K562 (cell line): ENCODE results near the gene SYT15. TPM values are rescaled to one million over a fixed set of nuclear protein-coding genes. Genes with fewer than 3 reads are reported as not detected.

ENCODE experiments used
- BRCA1 ChIP-seq, 2 experiments: fragments of 450-650 bp in 1 of 2; sonication (generic) in 1 of 2; formaldehyde crosslinking in 1 of 2; IDR thresholded peaks; 2 replicates each; pipeline versions ENCODE4 v1.5.0 to v1.6.1; 2017 to 2020; ENCODE audit warnings: mild to moderate bottlenecking in 1 of 2, missing genetic modification reagents in 1 of 2
- EGR1 ChIP-seq: fragments of 450-650 bp; conservative IDR thresholded peaks from 2 replicates; pipeline ENCODE4 v1.6.1; 2017; ENCODE audit warnings: mild to moderate bottlenecking
- ELF4 ChIP-seq: fragments of 450-650 bp; formaldehyde crosslinking; IDR thresholded peaks from 2 replicates; pipeline ENCODE4 v1.4.0; 2022; ENCODE audit warnings: missing genetic modification characterization
- ETV1 ChIP-seq: fragments of 450-650 bp; conservative IDR thresholded peaks from 2 replicates; pipeline ENCODE4 v1.6.1; 2016; ENCODE audit warnings: missing genetic modification characterization, control low read depth, low read depth, missing compliant biosample characterization
- MAFK ChIP-seq: IDR thresholded peaks from 2 replicates; pipeline ENCODE4 v1.6.1; 2011; ENCODE audit warnings: low read length, improper control_type of control experiment
- MECOM ChIP-seq: fragments of 250-450 bp; sonication (Bioruptor Pico); IDR thresholded peaks from 2 replicates; pipeline ENCODE4 v1.8.0; 2022; ENCODE audit warnings: inconsistent platforms
- PRDM10 ChIP-seq: fragments of 450-650 bp; IDR thresholded peaks from 2 replicates; pipeline ENCODE4 v1.6.1; 2018; ENCODE audit not compliant: partially characterized antibody
- TEAD1 ChIP-seq, 2 experiments: fragments of 450-650 bp in 1 of 2; sonication (generic) in 1 of 2; formaldehyde crosslinking; IDR thresholded peaks; 2 replicates each; pipeline versions ENCODE4 v1.4.0 to v1.8.0; 2020 to 2022; ENCODE audit warnings: mild to moderate bottlenecking in 2 of 2, missing genetic modification reagents in 1 of 2
- ZBTB5 ChIP-seq: fragments of 450-650 bp; IDR thresholded peaks from 2 replicates; pipeline ENCODE4 v1.6.1; 2017; ENCODE audit warnings: antibody characterized with exemption
- ZC3H11A ChIP-seq: IDR thresholded peaks from 2 replicates; pipeline ENCODE4 v1.6.1; 2012; ENCODE audit warnings: low read depth, low read length, improper control_type of control experiment
- ZNF695 ChIP-seq: fragments of 450-650 bp; formaldehyde crosslinking; IDR thresholded peaks from 2 replicates; pipeline ENCODE4 v1.4.0; 2020; ENCODE audit warnings: mild to moderate bottlenecking, moderate library complexity
- polyA plus RNA-seq, 8 experiments: library from polyadenylated mRNA; depleted of rRNA in 4 of 8; stranded (reverse) in 5 of 8; unstranded in 3 of 8; fragments of >200 nt; fragmentation: Nextera tagmentation in 2 of 8; fragmentation: Illumina TruSeq in 1 of 8; extraction: Ambion mirVana in 2 of 8; extraction: Trizol in 1 of 8; gene quantifications; 2 replicates each; pipeline versions ENCODE4 v1.2.1 to v1.2.3, GENCODE V29; 2011 to 2014; ENCODE audit warnings: inconsistent platforms in 1 of 8, missing spikeins in 1 of 8
- total RNA-seq, 7 experiments: library from RNA; depleted of rRNA in 6 of 7; stranded (reverse); fragments of >200 nt in 6 of 7; fragmentation: Illumina TruSeq in 2 of 7; extraction: Trizol in 2 of 7; gene quantifications; 2 replicates each; pipeline versions ENCODE4 v1.2.1 to v1.2.3, GENCODE V29; 2011 to 2021; ENCODE audit warnings: low replicate concordance in 1 of 7
- TF ChIP-seq, protein P1 (sequence below): fragments of 250-450 bp; sonication (Bioruptor Pico); IDR thresholded peaks from 2 replicates; pipeline ENCODE4 v1.5.0; 2021; ENCODE audit warnings: mild to moderate bottlenecking, borderline replicate concordance
- TF ChIP-seq, protein P2 (sequence below), 2 experiments: IDR thresholded peaks in 1 of 2; conservative IDR thresholded peaks in 1 of 2; 2 replicates each; pipeline ENCODE4 v1.6.1; 2016; ENCODE audit warnings: low read depth in 2 of 2, mild to moderate bottlenecking in 1 of 2, missing compliant biosample characterization in 1 of 2, missing genetic modification characterization in 1 of 2, moderate library complexity in 1 of 2

SYT15 gene
- total and polyA plus RNA-seq, 9 of the 15 experiments (the other 6 are each of a cell fraction or from before 2014, with no cell fraction given): 0.05 to 0.82 (median 0.21) TPM; not detected in 1

DNA sequence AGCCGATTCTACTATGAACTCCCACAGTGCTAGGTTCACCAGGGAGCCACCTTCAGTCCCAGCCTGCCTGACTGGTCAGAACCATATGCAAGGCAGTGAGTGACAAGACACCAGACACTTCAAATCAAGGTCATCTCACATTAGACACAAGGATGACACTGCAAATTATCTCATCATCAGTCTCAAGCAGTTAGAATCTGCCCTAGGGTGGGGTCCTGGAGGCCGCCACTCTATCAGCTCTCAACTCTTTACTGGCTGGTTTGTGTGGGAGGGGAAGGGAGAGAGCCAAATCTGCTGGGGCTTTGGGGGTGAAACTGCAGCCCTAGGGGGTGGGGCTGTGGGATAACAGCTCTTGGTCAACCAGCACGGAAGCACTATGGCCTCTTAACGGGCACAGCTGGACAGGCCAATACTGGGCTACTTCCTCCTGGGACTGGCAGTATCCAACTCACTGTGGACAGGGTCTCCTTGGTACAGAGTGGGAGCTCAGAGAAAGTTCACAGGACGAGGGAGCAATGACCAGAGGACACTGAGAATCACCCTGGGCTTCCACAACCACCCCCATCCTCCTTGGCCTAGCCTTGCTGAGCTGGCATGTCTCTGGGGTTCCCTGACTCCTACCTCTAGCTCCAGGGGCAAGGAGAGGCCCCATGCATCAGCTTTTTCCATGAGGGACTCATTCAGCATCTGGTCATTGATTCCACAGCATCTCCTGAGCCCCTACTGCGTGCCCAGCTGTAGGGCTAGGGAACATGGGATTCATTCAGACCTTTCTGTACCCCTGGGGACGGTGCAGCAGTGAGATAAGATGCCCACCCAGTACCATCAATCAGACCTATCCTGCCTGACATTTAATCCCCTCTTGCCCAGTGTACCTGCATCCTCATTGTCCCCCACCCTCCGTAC lies 27.9 kb upstream of the SYT15 start (continued):
- TF ChIP-seq PRDM10 (peak; percentile 42), ZBTB5 (no peak), EGR1 (0 out of 2 replicates have a peak, but pooled peaks have one; percentile 36), ZC3H11A (no peak), BRCA1 (IDR thresholded peaks at IDR 0.05) (no peak), BRCA1 (CRISPR knock-in tag; IDR thresholded peaks at IDR 0.05) (peak; percentile 75; the same call in 1 of the 2 replicates), ETV1 (tag) (no peak), TEAD1 (CRISPR knock-in tag; IDR thresholded peaks at IDR 0.05) (0 out of 4 replicates have a peak, but pooled peaks of 1 of the 2 experiments have one; percentile 41), ELF4 (0 out of 2 replicates have a peak, but pooled peaks have one; percentile 31), ZNF695 (CRISPR knock-in tag) (no peak), MECOM (CRISPR knock-in tag) (peak; percentile 98), MAFK (peak; percentile 75)
- TF ChIP-seq, protein P1, sequence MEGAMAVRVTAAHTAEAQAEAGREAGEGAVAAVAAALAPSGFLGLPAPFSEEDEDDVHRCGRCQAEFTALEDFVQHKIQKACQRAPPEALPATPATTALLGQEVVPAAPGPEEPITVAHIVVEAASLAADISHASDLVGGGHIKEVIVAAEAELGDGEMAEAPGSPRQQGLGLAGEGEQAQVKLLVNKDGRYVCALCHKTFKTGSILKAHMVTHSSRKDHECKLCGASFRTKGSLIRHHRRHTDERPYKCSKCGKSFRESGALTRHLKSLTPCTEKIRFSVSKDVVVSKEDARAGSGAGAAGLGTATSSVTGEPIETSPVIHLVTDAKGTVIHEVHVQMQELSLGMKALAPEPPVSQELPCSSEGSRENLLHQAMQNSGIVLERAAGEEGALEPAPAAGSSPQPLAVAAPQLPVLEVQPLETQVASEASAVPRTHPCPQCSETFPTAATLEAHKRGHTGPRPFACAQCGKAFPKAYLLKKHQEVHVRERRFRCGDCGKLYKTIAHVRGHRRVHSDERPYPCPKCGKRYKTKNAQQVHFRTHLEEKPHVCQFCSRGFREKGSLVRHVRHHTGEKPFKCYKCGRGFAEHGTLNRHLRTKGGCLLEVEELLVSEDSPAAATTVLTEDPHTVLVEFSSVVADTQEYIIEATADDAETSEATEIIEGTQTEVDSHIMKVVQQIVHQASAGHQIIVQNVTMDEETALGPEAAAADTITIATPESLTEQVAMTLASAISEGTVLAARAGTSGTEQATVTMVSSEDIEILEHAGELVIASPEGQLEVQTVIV (CRISPR knock-in tag): no peak
- TF ChIP-seq, protein P2, sequence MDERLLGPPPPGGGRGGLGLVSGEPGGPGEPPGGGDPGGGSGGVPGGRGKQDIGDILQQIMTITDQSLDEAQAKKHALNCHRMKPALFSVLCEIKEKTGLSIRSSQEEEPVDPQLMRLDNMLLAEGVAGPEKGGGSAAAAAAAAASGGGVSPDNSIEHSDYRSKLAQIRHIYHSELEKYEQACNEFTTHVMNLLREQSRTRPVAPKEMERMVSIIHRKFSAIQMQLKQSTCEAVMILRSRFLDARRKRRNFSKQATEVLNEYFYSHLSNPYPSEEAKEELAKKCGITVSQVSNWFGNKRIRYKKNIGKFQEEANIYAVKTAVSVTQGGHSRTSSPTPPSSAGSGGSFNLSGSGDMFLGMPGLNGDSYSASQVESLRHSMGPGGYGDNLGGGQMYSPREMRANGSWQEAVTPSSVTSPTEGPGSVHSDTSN (CRISPR knock-in tag; IDR thresholded peaks at IDR 0.05; ENCODE audit: low read depth): no peak
- TF ChIP-seq, protein P2 (tag; conservative IDR thresholded peaks at IDR 0.05; ENCODE audit: low read depth): peak; percentile 81
